ENCODE data around the gene APBB1.

The APBB1 gene

DNA sequence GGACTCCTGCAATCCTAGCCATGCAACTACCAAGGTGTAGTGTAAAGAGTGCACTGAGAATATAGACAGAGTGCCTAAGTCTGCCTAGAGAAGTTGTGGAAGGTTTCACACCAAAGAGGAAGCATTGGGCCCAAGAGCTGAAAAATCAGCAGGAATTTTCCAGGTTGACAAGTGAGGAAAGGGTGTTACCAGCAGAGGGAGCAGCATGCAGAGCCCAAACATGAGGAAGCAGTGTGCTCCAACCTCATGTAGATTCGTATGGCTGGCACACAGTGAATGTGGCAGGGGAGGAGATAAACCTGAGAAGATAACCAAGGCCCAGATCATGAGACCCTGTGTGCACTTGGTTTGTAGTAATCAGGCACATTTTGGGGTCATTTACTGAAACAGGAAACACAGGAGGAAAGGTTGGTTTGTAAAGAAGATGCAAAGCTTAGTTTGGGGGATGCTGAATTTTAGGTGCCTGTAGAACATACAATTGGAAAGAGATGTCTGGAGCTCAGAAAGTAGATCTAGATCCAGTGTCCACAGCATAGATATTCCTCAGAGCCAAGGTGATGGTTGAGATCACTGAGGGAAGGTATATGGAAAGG, 20.2 kb upstream of the APBB1 start:
- peak; percentile 89 for TF ChIP-seq CTCF (conservative IDR thresholded peaks at IDR 0.05; ENCODE audit: control insufficient read depth, insufficient read depth, low read depth, low read length)
- no peak overlapping the region for H3K4me3 ChIP-seq (ENCODE audit: control insufficient read depth, low read depth, low read length)
- peak; percentile 69 for DNase-seq (ENCODE audit: low read depth)

DNA sequence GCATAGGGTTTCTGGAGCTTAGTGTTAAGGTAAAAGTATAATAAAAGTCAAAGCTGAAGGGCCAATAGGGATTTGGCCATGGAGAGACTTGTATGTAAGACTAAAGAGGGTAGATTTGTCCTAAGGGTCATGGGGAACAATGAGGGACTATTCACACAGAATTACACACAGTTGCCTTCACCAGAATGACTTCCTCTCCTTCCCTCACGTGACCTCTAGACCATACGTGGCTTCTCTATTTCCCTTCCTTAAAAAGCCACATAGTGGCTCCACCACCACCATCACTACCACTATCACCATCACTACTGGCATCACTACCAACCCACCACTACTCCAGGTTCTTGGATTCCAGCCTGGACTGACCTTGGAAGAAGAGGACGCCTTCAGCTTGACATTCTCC, 19.1 kb upstream of the APBB1 start:
- H3K4me3 ChIP-seq (ENCODE audit: control insufficient read depth, low read depth, low read length) = no peak overlapping the region
- no peak for TF ChIP-seq CTCF (conservative IDR thresholded peaks at IDR 0.05; ENCODE audit: control insufficient read depth, insufficient read depth, low read depth, low read length)
- no peak for DNase-seq (ENCODE audit: low read depth)

- no peak for TF ChIP-seq CTCF (conservative IDR thresholded peaks at IDR 0.05; ENCODE audit: control insufficient read depth, insufficient read depth, low read depth, low read length)
- no peak overlapping the region for H3K4me3 ChIP-seq (ENCODE audit: control insufficient read depth, low read depth, low read length)
These were observed 18.5 kb upstream of the APBB1 start for GRCh38 chr11:6437423-6437822.

DNA sequence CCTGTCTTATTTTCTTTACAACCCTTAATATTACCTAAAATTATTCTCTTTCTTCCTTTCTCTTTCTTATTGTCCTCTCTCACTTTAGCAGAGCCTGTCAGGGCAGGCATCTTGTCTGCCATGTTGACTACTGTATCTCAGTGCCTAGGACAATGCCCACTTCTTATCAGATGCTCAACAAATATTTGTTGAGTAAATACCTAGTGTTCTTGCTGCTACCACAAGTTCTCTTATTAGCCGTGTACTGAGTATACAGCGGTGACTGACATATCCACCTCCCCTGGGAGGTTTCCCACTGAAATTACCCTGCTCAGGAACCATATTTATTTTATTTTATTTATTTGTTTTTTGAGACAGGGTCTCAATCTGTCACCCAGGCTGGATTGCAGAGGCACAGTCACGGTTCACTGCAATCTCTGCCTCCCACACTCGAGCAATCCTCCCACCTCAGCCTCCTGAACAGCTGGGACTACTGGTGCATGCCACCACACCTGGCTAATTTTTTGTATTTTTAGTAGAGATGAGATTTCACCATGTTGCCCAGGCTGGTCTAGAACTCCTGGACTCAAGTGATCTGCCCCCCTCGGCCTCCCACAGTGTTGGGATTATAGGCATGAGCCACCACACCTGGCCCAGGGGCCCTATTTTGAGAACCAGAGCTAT, 15.2 kb upstream of the APBB1 start:
- no peak for DNase-seq (ENCODE audit: low read depth)
- no peak for TF ChIP-seq CTCF (conservative IDR thresholded peaks at IDR 0.05; ENCODE audit: control insufficient read depth, insufficient read depth, low read depth, low read length)
- no peak overlapping the region for H3K4me3 ChIP-seq (ENCODE audit: control insufficient read depth, low read depth, low read length)

More at GRCh38 chr11:6437423-6437822, 18.5 kb upstream of the APBB1 start:
- no peak for DNase-seq (ENCODE audit: low read depth)

DNA sequence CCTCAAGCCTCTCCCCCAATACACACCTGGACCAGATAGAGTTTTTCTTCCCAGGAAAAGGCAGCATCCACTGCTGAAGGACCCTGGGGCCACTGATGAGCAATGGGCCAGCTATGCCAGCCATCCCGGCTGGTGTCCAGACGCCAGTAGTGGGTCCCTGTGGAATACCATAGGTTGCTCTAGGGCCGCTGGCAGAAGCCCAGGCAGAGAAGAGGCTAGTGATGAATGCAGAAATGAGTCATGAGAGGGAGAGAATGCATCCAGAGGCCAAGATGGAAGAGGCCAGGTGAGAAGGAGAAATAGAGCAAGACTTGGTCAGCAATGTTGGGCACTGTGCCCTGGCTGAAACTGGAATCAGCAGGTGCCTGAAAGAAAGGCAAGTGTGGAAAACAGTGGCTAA, 13.0 kb upstream of the APBB1 start:
- TF ChIP-seq CTCF (conservative IDR thresholded peaks at IDR 0.05; ENCODE audit: control insufficient read depth, insufficient read depth, low read depth, low read length) = no peak
- no peak overlapping the region for H3K4me3 ChIP-seq (ENCODE audit: control insufficient read depth, low read depth, low read length)
- peak; percentile 86 for DNase-seq (ENCODE audit: low read depth)

DNA sequence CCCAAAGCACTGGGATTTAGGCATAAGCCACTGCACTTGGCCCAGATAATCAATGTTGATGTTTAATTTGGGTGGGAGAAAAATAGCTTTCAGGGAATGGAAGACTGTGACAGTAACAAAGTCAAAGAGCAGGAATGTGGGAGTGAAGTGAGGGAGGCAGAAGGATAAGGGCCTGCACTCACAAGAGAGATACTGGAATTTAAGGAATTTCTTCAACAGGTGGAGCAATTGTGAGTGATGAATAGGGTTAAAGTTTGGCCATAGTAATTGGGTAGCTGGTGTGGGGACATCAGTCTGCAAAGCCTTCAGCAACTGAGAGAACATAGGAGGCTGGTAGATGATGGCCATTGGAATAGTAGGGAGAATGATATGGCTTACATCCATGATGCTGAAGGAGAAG, 8.6 kb upstream of the APBB1 start:
- DNase-seq (ENCODE audit: low read depth) = no peak
- TF ChIP-seq CTCF (conservative IDR thresholded peaks at IDR 0.05; ENCODE audit: control insufficient read depth, insufficient read depth, low read depth, low read length) = no peak
- H3K4me3 ChIP-seq (ENCODE audit: control insufficient read depth, low read depth, low read length) = no peak overlapping the region
